Skin of body (tissue), 2 donors: ENCODE results near the gene RING1. TPM values are rescaled to one million over a fixed set of nuclear protein-coding genes. Genes with fewer than 3 reads are reported as not detected.

ENCODE experiments used
- DNase-seq: peaks from one replicate; lab custom pipeline; 2025; lab: John Stamatoyannopoulos, UW
- total RNA-seq: library from RNA; depleted of rRNA; stranded (reverse); fragments of >200 nt; gene quantifications from one replicate; pipeline ENCODE4 v1.2.3, GENCODE V29; 2014

Gene RING1
- total RNA-seq, 1 donor from 2014 or later = 18.8 TPM

GRCh38 chr6:33171880-33172687, 36.2 kb upstream of the RING1 start:
- no peak for DNase-seq

DNA sequence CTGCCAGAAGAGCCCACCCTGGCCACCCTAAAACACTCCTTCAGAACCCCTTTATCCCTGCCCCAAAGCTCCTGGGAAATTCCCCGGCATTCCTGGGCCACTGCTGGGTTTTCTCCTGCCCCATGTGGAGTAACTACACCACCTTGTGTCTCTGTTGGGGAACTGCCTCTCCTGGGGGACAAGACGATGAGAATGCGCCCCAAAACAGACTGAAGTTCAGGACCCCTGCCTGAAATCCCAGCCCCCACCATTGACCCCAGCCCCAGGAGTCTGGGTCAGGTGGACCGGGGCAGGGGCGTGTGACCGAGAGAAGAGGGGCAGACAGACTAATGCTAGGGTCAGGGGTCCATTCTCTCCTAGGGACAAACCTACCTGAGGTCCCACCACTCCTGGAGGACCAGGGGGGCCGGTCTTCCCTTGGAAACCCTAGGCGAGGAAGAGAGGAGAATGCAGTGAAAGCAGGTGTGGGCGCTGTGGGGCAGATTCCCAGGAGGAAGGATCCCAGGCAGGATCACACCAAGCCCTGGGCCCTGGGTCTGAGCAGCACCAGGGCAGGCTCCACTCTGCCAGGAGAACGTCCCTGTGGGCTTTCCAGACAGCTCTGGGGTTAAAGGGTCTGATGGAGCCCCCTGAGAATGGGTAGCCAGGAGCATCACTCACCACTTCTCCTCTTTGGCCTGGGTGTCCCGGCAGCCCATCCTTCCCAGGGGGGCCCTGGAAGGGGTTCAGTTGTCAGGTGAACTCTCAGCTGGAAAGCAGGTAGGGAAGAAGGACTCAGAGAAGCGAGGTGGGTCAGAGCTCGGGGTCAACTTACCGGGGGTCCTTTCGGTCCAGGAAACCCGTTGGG, 35.4 kb upstream of the RING1 start:
- DNase-seq = no peak

GRCh38 chr6:33173535-33174180, 34.6 kb upstream of the RING1 start:
- DNase-seq = no peak

DNA sequence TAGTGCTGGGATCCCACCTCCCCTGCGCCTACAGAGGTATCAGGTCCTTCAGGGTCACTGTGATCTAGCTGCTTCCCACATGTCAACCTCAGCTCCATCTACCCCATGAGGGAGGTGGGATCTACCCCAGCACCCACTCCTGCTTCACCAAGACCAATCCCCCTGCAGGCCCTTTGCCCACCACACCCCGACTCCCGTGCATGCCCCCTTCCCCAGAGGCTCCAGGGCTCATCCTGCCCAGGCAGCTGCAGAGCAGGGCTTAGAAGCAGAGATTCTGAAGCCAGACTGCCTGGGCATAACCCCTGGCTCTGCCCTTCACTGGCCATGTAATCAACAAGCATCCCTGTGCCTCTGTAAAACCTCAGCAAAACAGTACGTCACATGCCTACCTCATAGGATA, 33.5 kb upstream of the RING1 start:
- no peak for DNase-seq

GRCh38 chr6:33175436-33176069, 32.7 kb upstream of the RING1 start:
- no peak for DNase-seq

- DNase-seq = no peak
These were observed 31.4 kb upstream of the RING1 start for GRCh38 chr6:33176906-33177305.

DNA sequence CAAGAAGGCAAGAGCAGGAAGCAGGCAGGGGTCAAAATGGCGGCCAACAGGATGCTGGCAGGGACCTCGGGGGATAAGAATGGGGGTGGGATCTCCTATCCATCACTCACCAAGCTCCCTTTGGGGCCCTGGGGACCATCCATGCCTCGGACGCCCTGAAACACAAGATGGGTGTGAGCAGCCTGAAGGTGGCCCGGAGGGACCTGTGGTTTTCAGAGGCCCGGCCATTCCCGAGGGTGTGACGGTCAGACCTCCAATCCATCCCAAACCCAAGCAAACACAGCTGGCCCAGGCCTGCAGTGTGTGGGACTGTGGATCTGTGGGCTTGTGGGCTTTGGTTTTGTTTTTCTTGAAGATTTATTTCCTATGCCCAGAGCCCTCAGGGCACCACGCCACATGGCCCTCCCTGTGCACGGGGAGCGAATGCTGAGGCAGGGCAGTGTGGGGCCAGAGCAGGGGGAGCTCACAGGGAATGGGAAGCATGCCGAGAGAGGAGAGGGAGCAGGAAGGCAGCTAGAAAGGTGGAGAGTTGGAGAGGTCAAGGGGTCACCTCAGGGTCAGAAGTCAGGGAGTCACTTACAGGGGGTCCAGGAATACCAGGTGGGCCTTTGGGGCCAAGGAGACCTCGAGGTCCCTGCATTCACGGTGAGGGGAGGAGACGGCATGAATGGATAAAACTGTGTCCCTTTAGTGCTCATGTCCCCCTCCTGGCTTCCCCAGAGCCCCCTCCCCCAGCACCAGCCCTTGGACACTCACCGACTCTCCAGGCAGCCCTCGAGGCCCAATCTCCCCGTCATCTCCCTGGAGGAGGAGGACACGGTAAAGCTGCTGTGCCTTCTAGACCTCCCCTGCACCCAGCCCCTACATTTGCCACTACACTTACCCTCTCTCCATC, 30.5 kb upstream of the RING1 start:
- no peak for DNase-seq

DNA sequence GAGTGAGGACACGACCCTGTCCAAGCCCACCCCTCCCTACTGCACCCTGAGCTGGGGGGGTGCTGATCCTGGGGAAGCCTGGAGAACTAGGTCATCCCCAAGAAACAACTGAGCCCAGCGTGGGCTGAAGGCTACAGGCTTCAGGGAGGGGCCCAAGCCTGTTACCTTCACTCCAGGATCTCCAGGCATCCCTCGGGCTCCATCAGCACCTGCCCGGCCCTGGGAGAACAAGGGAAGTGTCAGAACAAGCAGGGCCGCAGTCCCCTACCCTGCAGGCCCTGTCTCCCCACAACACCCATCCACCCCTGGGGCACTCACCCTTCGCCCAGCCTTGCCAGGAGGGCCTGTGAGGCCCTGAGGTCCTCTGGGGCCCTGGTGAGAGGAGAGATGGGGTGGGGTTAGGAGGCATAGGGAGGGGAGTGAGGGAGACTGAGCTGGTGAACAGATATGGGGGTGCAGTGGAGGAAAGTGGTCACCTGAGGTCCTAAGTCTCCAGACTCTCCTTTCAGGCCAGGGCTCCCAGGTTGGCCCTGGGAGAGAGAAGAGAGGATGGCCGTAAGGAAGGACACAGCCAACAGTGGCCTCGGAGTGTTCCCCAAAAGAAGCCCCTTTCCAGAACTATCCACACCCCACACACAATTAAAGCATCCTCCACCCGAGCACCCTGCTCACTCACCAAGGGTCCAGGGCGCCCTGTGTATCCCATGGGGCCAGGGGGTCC, 29.4 kb upstream of the RING1 start:
- no peak for DNase-seq

DNA sequence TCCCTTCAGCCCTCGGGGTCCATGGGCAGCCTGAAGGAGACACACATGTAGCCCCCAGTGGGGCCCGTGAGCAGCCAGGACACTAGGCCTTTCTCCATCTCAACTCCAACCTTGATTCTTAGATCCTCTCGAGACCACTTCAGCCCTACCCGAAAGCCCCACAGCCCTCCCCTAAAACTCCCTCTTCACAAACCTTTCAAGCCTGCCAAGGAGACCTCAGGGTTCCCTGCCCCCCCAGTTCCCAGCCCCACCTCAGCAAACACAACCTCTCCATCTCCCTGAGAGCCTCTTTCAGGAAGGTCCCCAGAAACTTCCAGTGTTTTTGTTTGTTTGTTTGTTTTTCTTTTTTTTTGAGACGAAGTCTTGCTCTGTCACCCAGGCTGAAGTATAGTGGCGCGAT, 27.2 kb upstream of the RING1 start:
- DNase-seq = no peak

GRCh38 chr6:33183071-33183683, 25.1 kb upstream of the RING1 start:
- DNase-seq = no peak

DNA sequence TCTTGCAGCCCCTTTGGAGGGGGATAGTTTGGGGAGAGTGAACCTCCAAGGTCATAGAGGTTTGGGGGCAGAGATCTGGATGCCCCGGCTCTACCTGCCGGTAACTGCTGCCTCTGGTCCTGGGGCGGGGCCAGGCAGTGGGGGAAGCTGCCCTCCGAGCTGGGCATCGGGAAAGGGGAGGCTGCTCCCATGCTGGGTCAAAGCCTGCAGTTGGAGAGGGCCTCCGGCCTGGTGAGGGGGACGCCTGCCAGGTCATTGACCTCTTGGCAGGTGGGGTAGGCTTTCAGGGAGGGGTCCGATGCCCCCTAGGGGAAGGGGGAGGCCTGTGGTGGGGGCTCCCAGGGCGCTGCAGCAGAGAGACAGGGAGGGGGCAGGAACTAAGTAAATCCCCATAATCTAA, 23.1 kb upstream of the RING1 start:
- DNase-seq = no peak

GRCh38 chr6:33185654-33186187, 22.6 kb upstream of the RING1 start:
- no peak for DNase-seq

DNA sequence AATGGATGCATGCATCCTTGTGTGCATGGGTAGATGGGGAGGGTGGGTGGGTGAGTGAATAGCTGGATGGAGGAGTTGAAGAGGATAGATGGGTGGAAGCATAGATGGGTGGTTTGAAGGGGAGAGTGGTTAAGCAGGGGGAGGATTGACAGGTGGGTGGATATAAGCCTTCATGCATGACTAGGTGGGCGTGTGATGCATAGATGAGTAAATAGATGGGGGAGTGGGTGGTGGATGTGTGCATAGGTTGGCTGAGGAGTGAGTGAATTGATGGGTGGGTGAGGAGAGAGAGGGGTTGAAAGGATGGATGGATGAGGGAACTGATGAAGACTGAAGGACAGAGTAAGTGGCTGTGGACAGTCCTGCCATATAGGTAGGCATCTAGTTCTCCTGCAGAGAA, 20.5 kb upstream of the RING1 start:
- DNase-seq = no peak

GRCh38 chr6:33189164-33189563, 19.1 kb upstream of the RING1 start:
- no peak for DNase-seq

- DNase-seq = no peak
These were observed 18.5 kb upstream of the RING1 start for GRCh38 chr6:33189625-33190448.

GRCh38 chr6:33190504-33191107, 17.7 kb upstream of the RING1 start:
- no peak for DNase-seq

- DNase-seq = no peak
These were observed 16.8 kb upstream of the RING1 start for GRCh38 chr6:33191383-33192104.
